Measurements from ENCODE around the gene MSRB3. TPM values are rescaled to one million over a fixed set of nuclear protein-coding genes. Genes with fewer than 3 reads are reported as not detected.

The MSRB3 gene
- total and polyA plus RNA-seq, 10 of the 15 experiments (the other 5 are each of a cell fraction or from before 2014, with no cell fraction given), result 0.07 to 2.7 (median 1.3) TPM

GRCh38 chr12:65335981-65336380, 57.5 kb downstream of the MSRB3 start:
- FAIRE-seq (no peak), DNase-seq (ENCODE audit: low read depth, low spot score) (no peak), ATAC-seq (no peak)
- no peak overlapping the region for H3K27ac ChIP-seq (ENCODE audit: control insufficient read depth, insufficient read depth)
- BruUV-seq (replicated peaks), result no TSS peak
- H3K27me3 ChIP-seq (replicated peaks in 1 of 2; ENCODE audit: control insufficient read depth in 2 of 2, insufficient read depth in 2 of 2, low read length in 1 of 2), result no peaks in the 10 kb centered on the region; a peak in 1 of 4 replicates
- no peak overlapping the region for H3K9ac ChIP-seq (ENCODE audit: control insufficient read depth, insufficient read depth, low read length)
- H3K4me1 ChIP-seq (ENCODE audit: control insufficient read depth, insufficient read depth, low read length), result no peaks in the 10 kb centered on the region
- no peaks in the 10 kb centered on the region for H4K20me1 ChIP-seq (ENCODE audit: control insufficient read depth, insufficient read depth)
- H3K79me2 ChIP-seq (ENCODE audit: control insufficient read depth, insufficient read depth, low read length), result no peaks in the 10 kb centered on the region
- intact Hi-C loops (cut with micrococcal nuclease; ENCODE audit: unreplicated experiment), result no loop called here
- CTCF ChIA-PET, result interaction anchor here (0.5 kb wide), 1 partner anchor 96 kb away, joined by 5 read pairs; no protein-coding TSS in a partner anchor
- WGBS (ENCODE audit: insufficient coverage, insufficient replicate concordance, low lambda C conversion rate, missing lambda C conversion rate), result 100% methylated on average over 1 of the region's 1 CpG
- no peak overlapping the region for H3K4me2 ChIP-seq (ENCODE audit: control insufficient read depth, insufficient read depth)
- no peak overlapping the region for H2AFZ ChIP-seq (ENCODE audit: control insufficient read depth, low read depth, low read length)
- no peaks in the 10 kb centered on the region for H3K9me3 ChIP-seq (replicated peaks; ENCODE audit: control insufficient read depth, insufficient read depth, low read length)
- POLR2A ChIA-PET, result no interaction called here
- in situ Hi-C loops (cut with MboI), result no loop called here
- SMC1A ChIA-PET (ENCODE audit: uncharacterized antibody, unreplicated experiment), result interaction anchor here (1.4 kb wide), 1 partner anchor 9 kb away, joined by 4 read pairs; no protein-coding TSS in a partner anchor
- TF ChIP-seq MTA3 (IDR thresholded peaks at IDR 0.05; ENCODE audit: borderline replicate concordance, low read length), result no peak
- no peak for TF ChIP-seq NFIC (IDR thresholded peaks at IDR 0.05; ENCODE audit: low read depth, low read length)
- TF ChIP-seq NR2C2 (IDR thresholded peaks at IDR 0.05; ENCODE audit: borderline replicate concordance, control insufficient read depth, insufficient read length, low read depth), result no peak
- TF ChIP-seq NFYB (IDR thresholded peaks at IDR 0.05; ENCODE audit: insufficient read depth, low read depth, low read length), result no peak
- TF ChIP-seq CHD2 (IDR thresholded peaks at IDR 0.05; ENCODE audit: borderline replicate concordance, low read depth, low read length), result no peak
- TF ChIP-seq, protein P1, sequence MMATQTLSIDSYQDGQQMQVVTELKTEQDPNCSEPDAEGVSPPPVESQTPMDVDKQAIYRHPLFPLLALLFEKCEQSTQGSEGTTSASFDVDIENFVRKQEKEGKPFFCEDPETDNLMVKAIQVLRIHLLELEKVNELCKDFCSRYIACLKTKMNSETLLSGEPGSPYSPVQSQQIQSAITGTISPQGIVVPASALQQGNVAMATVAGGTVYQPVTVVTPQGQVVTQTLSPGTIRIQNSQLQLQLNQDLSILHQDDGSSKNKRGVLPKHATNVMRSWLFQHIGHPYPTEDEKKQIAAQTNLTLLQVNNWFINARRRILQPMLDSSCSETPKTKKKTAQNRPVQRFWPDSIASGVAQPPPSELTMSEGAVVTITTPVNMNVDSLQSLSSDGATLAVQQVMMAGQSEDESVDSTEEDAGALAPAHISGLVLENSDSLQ (IDR thresholded peaks at IDR 0.05), result no peak
- TF ChIP-seq TBL1XR1 (IDR thresholded peaks at IDR 0.05; ENCODE audit: low read depth, low read length), result no peak
- no peak overlapping the region for H3K4me3 ChIP-seq
- H3K36me3 ChIP-seq (ENCODE audit: control insufficient read depth in 2 of 2, insufficient read depth in 2 of 2, low read length in 1 of 2), result no peaks in the 10 kb centered on the region
- RAD21 ChIA-PET (ENCODE audit: unreplicated experiment), result no interaction called here

- 44% methylated on average over 1 of the region's 1 CpG for WGBS (ENCODE audit: insufficient coverage, insufficient replicate concordance, low lambda C conversion rate, missing lambda C conversion rate)
- SMC1A ChIA-PET (ENCODE audit: uncharacterized antibody, unreplicated experiment), result no interaction called here
- no peak for DNase-seq (ENCODE audit: low read depth, low spot score)
- H3K27me3 ChIP-seq (replicated peaks in 1 of 2; ENCODE audit: control insufficient read depth in 2 of 2, insufficient read depth in 2 of 2, low read length in 1 of 2), result no peaks in the 10 kb centered on the region; a peak in 1 of 4 replicates
- H3K4me1 ChIP-seq (ENCODE audit: control insufficient read depth, insufficient read depth, low read length), result no peaks in the 10 kb centered on the region
- no TSS peak for BruUV-seq (replicated peaks)
- H3K36me3 ChIP-seq (ENCODE audit: control insufficient read depth in 2 of 2, insufficient read depth in 2 of 2, low read length in 1 of 2), result no peaks in the 10 kb centered on the region
- no peak for FAIRE-seq
- no peak overlapping the region for H2AFZ ChIP-seq (ENCODE audit: control insufficient read depth, low read depth, low read length)
- POLR2A ChIA-PET, result no interaction called here
- H4K20me1 ChIP-seq (ENCODE audit: control insufficient read depth, insufficient read depth), result no peaks in the 10 kb centered on the region
- H3K4me3 ChIP-seq, result no peak overlapping the region
- in situ Hi-C loops (cut with MboI), result no loop called here
- no peak for ATAC-seq
- H3K27ac ChIP-seq (ENCODE audit: control insufficient read depth, insufficient read depth), result no peak overlapping the region
- H3K4me2 ChIP-seq (ENCODE audit: control insufficient read depth, insufficient read depth), result no peak overlapping the region
- intact Hi-C loops (cut with micrococcal nuclease; ENCODE audit: unreplicated experiment), result no loop called here
- H3K9ac ChIP-seq (ENCODE audit: control insufficient read depth, insufficient read depth, low read length), result no peak overlapping the region
- TF ChIP-seq PRDM15 (CRISPR knock-in tag; IDR thresholded peaks at IDR 0.05) (no peak), IKZF1 (conservative IDR thresholded peaks at IDR 0.05) (no peak), HDGF (IDR thresholded peaks at IDR 0.05) (no peak), STAT1 (conservative IDR thresholded peaks at IDR 0.05) (no peak)
- H3K9me3 ChIP-seq (replicated peaks; ENCODE audit: control insufficient read depth, insufficient read depth, low read length), result no peaks in the 10 kb centered on the region
- CTCF ChIA-PET, result interaction anchor here (0.8 kb wide), 1 partner anchor 33 kb away, joined by 3 read pairs; no protein-coding TSS in a partner anchor
- RAD21 ChIA-PET (ENCODE audit: unreplicated experiment), result no interaction called here
- no peaks in the 10 kb centered on the region for H3K79me2 ChIP-seq (ENCODE audit: control insufficient read depth, insufficient read depth, low read length)
Measured at GRCh38 chr12:65339161-65339560, 60.7 kb downstream of the MSRB3 start.

Data from GM12878 (cell line).